K562 (cell line): ENCODE results near the gene NBEAL1. TPM values are rescaled to one million over a fixed set of nuclear protein-coding genes. Genes with fewer than 3 reads are reported as not detected.

Source experiments
- ARNT ChIP-seq, 2 experiments: fragments of 450-650 bp; IDR thresholded peaks; 2 replicates each; pipeline ENCODE4 v1.6.1; 2016; ENCODE audit warnings: mild to moderate bottlenecking in 1 of 2
- BCL6 ChIP-seq: fragments of 250-450 bp; sonication (Bioruptor Pico); IDR thresholded peaks from 2 replicates; pipeline ENCODE4 v1.4.0; 2020
- CEBPG ChIP-seq, 3 experiments: fragments of 200-800 bp in 1 of 3; sonication (Bioruptor generic) in 1 of 3; sonication (generic) in 1 of 3; formaldehyde crosslinking in 1 of 3; IDR thresholded peaks in 2 of 3; conservative IDR thresholded peaks in 1 of 3; 2 replicates each; pipeline versions ENCODE4 v1.6.1 to v1.8.0; 2016 to 2022; ENCODE audit warnings: missing compliant biosample characterization in 2 of 3, missing genetic modification characterization in 2 of 3, mild to moderate bottlenecking in 1 of 3, missing genetic modification reagents in 1 of 3
- FOXM1 ChIP-seq, 2 experiments: fragments of 450-650 bp in 1 of 2; sonication (generic) in 1 of 2; formaldehyde crosslinking in 1 of 2; IDR thresholded peaks; 2 replicates each; pipeline versions ENCODE4 v1.6.1 to v1.9.0; 2017 to 2022; ENCODE audit warnings: low read depth in 2 of 2, mild to moderate bottlenecking in 2 of 2, missing genetic modification reagents in 1 of 2, moderate library complexity in 1 of 2
- HES1 ChIP-seq: fragments of 450-650 bp; IDR thresholded peaks from 2 replicates; pipeline ENCODE4 v1.6.1; 2016; ENCODE audit warnings: low read depth, mild to moderate bottlenecking, moderate library complexity
- POLR2B ChIP-seq: fragments of 450-650 bp; IDR thresholded peaks from 2 replicates; pipeline ENCODE4 v1.6.1; 2018; ENCODE audit warnings: low read depth; ENCODE audit not compliant: partially characterized antibody
- SFPQ ChIP-seq: fragments of 200-400 bp; formaldehyde crosslinking; IDR thresholded peaks from 2 replicates; pipeline ENCODE4 v1.6.1; 2017; ENCODE audit warnings: mild to moderate bottlenecking, low read depth, low read length, moderate library complexity
- TEAD2 ChIP-seq: fragments of 450-650 bp; IDR thresholded peaks from 2 replicates; pipeline ENCODE4 v1.6.1; 2016; ENCODE audit warnings: missing genetic modification characterization, control low read depth, missing compliant biosample characterization
- ZNF431 ChIP-seq: sonication (generic); formaldehyde crosslinking; IDR thresholded peaks from 2 replicates; pipeline ENCODE4 v1.8.0; 2022; ENCODE audit warnings: mild to moderate bottlenecking, missing genetic modification reagents
- ZNF518B ChIP-seq: fragments of 250-450 bp; sonication (Bioruptor Pico); IDR thresholded peaks from 2 replicates; pipeline ENCODE4 v1.5.0; 2021; ENCODE audit warnings: mild to moderate bottlenecking, moderate library complexity
- ZNF764 ChIP-seq: fragments of 250-450 bp; sonication (Bioruptor Pico); IDR thresholded peaks from 2 replicates; pipeline ENCODE4 v1.4.0; 2020; ENCODE audit warnings: low read depth, mild to moderate bottlenecking, moderate library complexity
- polyA plus RNA-seq, 8 experiments: library from polyadenylated mRNA; depleted of rRNA in 4 of 8; stranded (reverse) in 5 of 8; unstranded in 3 of 8; fragments of >200 nt; fragmentation: Nextera tagmentation in 2 of 8; fragmentation: Illumina TruSeq in 1 of 8; extraction: Ambion mirVana in 2 of 8; extraction: Trizol in 1 of 8; gene quantifications; 2 replicates each; pipeline versions ENCODE4 v1.2.1 to v1.2.3, GENCODE V29; 2011 to 2014; ENCODE audit warnings: inconsistent platforms in 1 of 8, missing spikeins in 1 of 8
- total RNA-seq, 7 experiments: library from RNA; depleted of rRNA in 6 of 7; stranded (reverse); fragments of >200 nt in 6 of 7; fragmentation: Illumina TruSeq in 2 of 7; extraction: Trizol in 2 of 7; gene quantifications; 2 replicates each; pipeline versions ENCODE4 v1.2.1 to v1.2.3, GENCODE V29; 2011 to 2021; ENCODE audit warnings: low replicate concordance in 1 of 7
- TF ChIP-seq, protein P1 (sequence below): fragments of 200-800 bp; sonication (Bioruptor generic); IDR thresholded peaks from 2 replicates; pipeline ENCODE4 v1.6.1; 2017; ENCODE audit warnings: missing genetic modification characterization, missing compliant biosample characterization
- TF ChIP-seq, protein P2 (sequence below): fragments of 250-450 bp; sonication (Bioruptor Pico); IDR thresholded peaks from 2 replicates; pipeline ENCODE4 v1.4.0; 2020; ENCODE audit warnings: mild to moderate bottlenecking
- TF ChIP-seq, protein P3 (sequence below): fragments of 250-450 bp; sonication (Bioruptor Pico); IDR thresholded peaks from 2 replicates; pipeline ENCODE4 v1.5.0; 2022; ENCODE audit warnings: mild to moderate bottlenecking

Gene NBEAL1
- total and polyA plus RNA-seq, 9 of the 15 experiments (the other 6 are each of a cell fraction or from before 2014, with no cell fraction given): 2.1 to 13.5 (median 7.3) TPM

GRCh38 chr2:202965810-202966460 lies 48.7 kb upstream of the NBEAL1 start (continued):
- TF ChIP-seq BCL6 (CRISPR knock-in tag) (no peak), ARNT (IDR thresholded peaks at IDR 0.05) (no peak), POLR2B (no peak), TEAD2 (tag) (peak; percentile 24; the same call in 1 of the 2 replicates), ZNF431 (CRISPR knock-in tag) (no peak), ZNF518B (CRISPR knock-in tag) (no peak), CEBPG (CRISPR knock-in tag; IDR thresholded peaks at IDR 0.05) (no peak), CEBPG (tag; conservative IDR thresholded peaks at IDR 0.05 in 1 of 2, IDR thresholded peaks at IDR 0.05 in 1 of 2) (no peak), FOXM1 (IDR thresholded peaks at IDR 0.05; ENCODE audit: low read depth) (peak; percentile 71), FOXM1 (CRISPR knock-in tag; IDR thresholded peaks at IDR 0.05; ENCODE audit: low read depth) (no peak), SFPQ (no peak), HES1 (no peak), ZNF764 (CRISPR knock-in tag) (no peak)
- TF ChIP-seq, protein P1, sequence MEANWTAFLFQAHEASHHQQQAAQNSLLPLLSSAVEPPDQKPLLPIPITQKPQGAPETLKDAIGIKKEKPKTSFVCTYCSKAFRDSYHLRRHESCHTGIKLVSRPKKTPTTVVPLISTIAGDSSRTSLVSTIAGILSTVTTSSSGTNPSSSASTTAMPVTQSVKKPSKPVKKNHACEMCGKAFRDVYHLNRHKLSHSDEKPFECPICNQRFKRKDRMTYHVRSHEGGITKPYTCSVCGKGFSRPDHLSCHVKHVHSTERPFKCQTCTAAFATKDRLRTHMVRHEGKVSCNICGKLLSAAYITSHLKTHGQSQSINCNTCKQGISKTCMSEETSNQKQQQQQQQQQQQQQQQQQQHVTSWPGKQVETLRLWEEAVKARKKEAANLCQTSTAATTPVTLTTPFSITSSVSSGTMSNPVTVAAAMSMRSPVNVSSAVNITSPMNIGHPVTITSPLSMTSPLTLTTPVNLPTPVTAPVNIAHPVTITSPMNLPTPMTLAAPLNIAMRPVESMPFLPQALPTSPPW (CRISPR knock-in tag): peak; percentile 39
- TF ChIP-seq, protein P2, sequence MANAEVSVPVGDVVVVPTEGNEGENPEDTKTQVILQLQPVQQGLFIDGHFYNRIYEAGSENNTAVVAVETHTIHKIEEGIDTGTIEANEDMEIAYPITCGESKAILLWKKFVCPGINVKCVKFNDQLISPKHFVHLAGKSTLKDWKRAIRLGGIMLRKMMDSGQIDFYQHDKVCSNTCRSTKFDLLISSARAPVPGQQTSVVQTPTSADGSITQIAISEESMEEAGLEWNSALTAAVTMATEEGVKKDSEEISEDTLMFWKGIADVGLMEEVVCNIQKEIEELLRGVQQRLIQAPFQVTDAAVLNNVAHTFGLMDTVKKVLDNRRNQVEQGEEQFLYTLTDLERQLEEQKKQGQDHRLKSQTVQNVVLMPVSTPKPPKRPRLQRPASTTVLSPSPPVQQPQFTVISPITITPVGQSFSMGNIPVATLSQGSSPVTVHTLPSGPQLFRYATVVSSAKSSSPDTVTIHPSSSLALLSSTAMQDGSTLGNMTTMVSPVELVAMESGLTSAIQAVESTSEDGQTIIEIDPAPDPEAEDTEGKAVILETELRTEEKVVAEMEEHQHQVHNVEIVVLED (CRISPR knock-in tag): no peak
- TF ChIP-seq, protein P3, sequence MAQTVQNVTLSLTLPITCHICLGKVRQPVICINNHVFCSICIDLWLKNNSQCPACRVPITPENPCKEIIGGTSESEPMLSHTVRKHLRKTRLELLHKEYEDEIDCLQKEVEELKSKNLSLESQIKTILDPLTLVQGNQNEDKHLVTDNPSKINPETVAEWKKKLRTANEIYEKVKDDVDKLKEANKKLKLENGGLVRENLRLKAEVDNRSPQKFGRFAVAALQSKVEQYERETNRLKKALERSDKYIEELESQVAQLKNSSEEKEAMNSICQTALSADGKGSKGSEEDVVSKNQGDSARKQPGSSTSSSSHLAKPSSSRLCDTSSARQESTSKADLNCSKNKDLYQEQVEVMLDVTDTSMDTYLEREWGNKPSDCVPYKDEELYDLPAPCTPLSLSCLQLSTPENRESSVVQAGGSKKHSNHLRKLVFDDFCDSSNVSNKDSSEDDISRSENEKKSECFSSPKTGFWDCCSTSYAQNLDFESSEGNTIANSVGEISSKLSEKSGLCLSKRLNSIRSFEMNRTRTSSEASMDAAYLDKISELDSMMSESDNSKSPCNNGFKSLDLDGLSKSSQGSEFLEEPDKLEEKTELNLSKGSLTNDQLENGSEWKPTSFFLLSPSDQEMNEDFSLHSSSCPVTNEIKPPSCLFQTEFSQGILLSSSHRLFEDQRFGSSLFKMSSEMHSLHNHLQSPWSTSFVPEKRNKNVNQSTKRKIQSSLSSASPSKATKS (CRISPR knock-in tag): no peak
